Stimulated activated CD4-positive, alpha-beta T cell treated with anti-CD3 and anti-CD28 coated beads, TNF-alpha, amount 100 ng/mL, for 1 hour (primary cell): ENCODE data around the gene PRELP.
A peak's percentile ranks its signal among the peaks of the same experiment; 100 is the strongest.
"Not testable (repeated sequence)": the region's sequence is repeated elsewhere in the genome, so short reads cannot be mapped to it uniquely, and the experiment has no call there.

Source experiments
- DNase-seq, 3 donors: peaks; one replicate each; pipeline ENCODE4 v3.0.0-alpha.2; 2020; ENCODE audit warnings: low read depth in 3 of 3, low spot score in 1 of 3

Gene PRELP

GRCh38 chr1:203504400-203505250, 29.0 kb downstream of the PRELP start:
- DNase-seq: peak; percentile 40 to 71 (median 51)

- no peak for DNase-seq
These were observed 30.1 kb downstream of the PRELP start for GRCh38 chr1:203505526-203506204.

- DNase-seq: no peak
These were observed 31.4 kb downstream of the PRELP start for GRCh38 chr1:203506858-203507626.

GRCh38 chr1:203507759-203508158, 32.2 kb downstream of the PRELP start:
- no peak for DNase-seq

GRCh38 chr1:203508463-203509073, 33.0 kb downstream of the PRELP start:
- no peak for DNase-seq

GRCh38 chr1:203509135-203509534, 33.5 kb downstream of the PRELP start:
- no peak for DNase-seq

GRCh38 chr1:203511513-203511912, 35.9 kb downstream of the PRELP start:
- DNase-seq: no peak

- no peak for DNase-seq
These were observed 36.3 kb downstream of the PRELP start for GRCh38 chr1:203511930-203512329.

- DNase-seq: no peak
These were observed 36.9 kb downstream of the PRELP start for GRCh38 chr1:203512517-203512847.

- DNase-seq: peak in 2 of 3 donors; percentile 9 to 19
These were observed 37.4 kb downstream of the PRELP start for GRCh38 chr1:203512848-203513584.

GRCh38 chr1:203513585-203514031, 38.0 kb downstream of the PRELP start:
- no peak for DNase-seq

GRCh38 chr1:203516184-203516583, 40.6 kb downstream of the PRELP start:
- DNase-seq: no peak

- no peak for DNase-seq
These were observed 41.3 kb downstream of the PRELP start for GRCh38 chr1:203516906-203517305.

GRCh38 chr1:203517426-203518110, 42.0 kb downstream of the PRELP start:
- DNase-seq: no peak

GRCh38 chr1:203518139-203518538, 42.5 kb downstream of the PRELP start:
- not testable (repeated sequence) for DNase-seq

GRCh38 chr1:203518541-203518940, 42.9 kb downstream of the PRELP start:
- no peak for DNase-seq

GRCh38 chr1:203519053-203519840, 43.6 kb downstream of the PRELP start:
- no peak for DNase-seq

GRCh38 chr1:203519896-203520295, 44.3 kb downstream of the PRELP start:
- no peak for DNase-seq

- no peak for DNase-seq
These were observed 44.7 kb downstream of the PRELP start for GRCh38 chr1:203520315-203520714.
